ENCODE results near the gene TRIM44.

DNA sequence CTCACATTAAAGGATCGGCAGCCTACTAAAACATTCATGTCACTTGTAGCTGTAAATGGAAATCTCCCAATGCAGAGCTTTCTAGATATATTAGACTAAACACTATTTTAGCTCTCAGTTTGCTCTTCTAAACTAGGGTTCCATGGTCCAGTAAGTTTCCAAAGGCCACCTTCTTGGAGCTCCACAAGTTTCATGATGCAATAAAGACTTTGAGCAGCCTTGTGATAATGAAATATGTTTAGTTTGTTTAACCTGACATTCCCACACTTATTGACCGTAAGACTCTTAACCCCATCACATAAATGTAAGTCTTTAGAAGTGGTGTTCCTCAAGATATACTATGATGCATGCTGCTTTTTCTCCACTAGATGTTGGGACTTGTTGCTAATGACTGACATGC lies 87.7 kb downstream of the TRIM44 start:
- TF ChIP-seq, protein P1, sequence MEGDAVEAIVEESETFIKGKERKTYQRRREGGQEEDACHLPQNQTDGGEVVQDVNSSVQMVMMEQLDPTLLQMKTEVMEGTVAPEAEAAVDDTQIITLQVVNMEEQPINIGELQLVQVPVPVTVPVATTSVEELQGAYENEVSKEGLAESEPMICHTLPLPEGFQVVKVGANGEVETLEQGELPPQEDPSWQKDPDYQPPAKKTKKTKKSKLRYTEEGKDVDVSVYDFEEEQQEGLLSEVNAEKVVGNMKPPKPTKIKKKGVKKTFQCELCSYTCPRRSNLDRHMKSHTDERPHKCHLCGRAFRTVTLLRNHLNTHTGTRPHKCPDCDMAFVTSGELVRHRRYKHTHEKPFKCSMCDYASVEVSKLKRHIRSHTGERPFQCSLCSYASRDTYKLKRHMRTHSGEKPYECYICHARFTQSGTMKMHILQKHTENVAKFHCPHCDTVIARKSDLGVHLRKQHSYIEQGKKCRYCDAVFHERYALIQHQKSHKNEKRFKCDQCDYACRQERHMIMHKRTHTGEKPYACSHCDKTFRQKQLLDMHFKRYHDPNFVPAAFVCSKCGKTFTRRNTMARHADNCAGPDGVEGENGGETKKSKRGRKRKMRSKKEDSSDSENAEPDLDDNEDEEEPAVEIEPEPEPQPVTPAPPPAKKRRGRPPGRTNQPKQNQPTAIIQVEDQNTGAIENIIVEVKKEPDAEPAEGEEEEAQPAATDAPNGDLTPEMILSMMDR (IDR thresholded peaks at IDR 0.05): no peak
- TF ChIP-seq POLR2A (IDR thresholded peaks at IDR 0.05; ENCODE audit: low read depth) (no peak), POLR2AphosphoS5 (IDR thresholded peaks at IDR 0.05) (no peak)
